Upper lobe of left lung (tissue), 6 donors: ENCODE measurements around the gene JARID2. TPM values are rescaled to one million over a fixed set of nuclear protein-coding genes. Genes with fewer than 3 reads are reported as not detected.

Experiments used
- ATAC-seq, 2 donors: fragments of 200-7000 bp; cut with Tn5 transposase; one replicate each; pipeline ENCODE4 v1.9.1; 2022; ENCODE audit warnings: mild to moderate bottlenecking in 2 of 2, moderate library complexity in 2 of 2; ENCODE audit not compliant: low FRiP score in 2 of 2
- DNase-seq, 2 donors: peaks; one replicate each; pipeline ENCODE4 v3.0.0-alpha.2; 2019 to 2020
- H3K27ac ChIP-seq, 4 donors: fragments of 200-600 bp; sonication (generic); one replicate each; pipeline ENCODE4 v1.5.1; 2016 to 2019
- H3K27me3 ChIP-seq, 4 donors: fragments of 200-600 bp; sonication (generic); one replicate each; pipeline ENCODE4 v1.5.1; 2017 to 2019
- H3K36me3 ChIP-seq, 4 donors: fragments of 200-600 bp; sonication (generic); one replicate each; pipeline ENCODE4 v1.5.1; 2016 to 2019
- H3K4me1 ChIP-seq, 4 donors: fragments of 200-600 bp; sonication (generic); one replicate each; pipeline ENCODE4 v1.5.1; 2018 to 2019
- H3K4me3 ChIP-seq, 4 donors: fragments of 200-600 bp; sonication (generic); one replicate each; pipeline ENCODE4 v1.5.1; 2017 to 2019; ENCODE audit warnings: mild to moderate bottlenecking in 2 of 4, moderate library complexity in 1 of 4
- H3K9me3 ChIP-seq, 4 donors: fragments of 200-600 bp; sonication (generic); one replicate each; pipeline ENCODE4 v1.5.1; 2018 to 2019
- EP300 ChIP-seq, 4 donors: sonication (generic); formaldehyde crosslinking; IDR thresholded peaks; one replicate each; pipeline ENCODE4 v1.5.1; 2017; ENCODE audit warnings: antibody characterized with exemption in 4 of 4, control low read depth in 2 of 4
- POLR2A ChIP-seq, 4 donors: fragments of 450-650 bp; IDR thresholded peaks; one replicate each; pipeline ENCODE4 v1.5.1; 2016 to 2017; ENCODE audit warnings: antibody characterized with exemption in 4 of 4, mild to moderate bottlenecking in 2 of 4
- POLR2AphosphoS5 ChIP-seq, 2 donors: sonication (generic); formaldehyde crosslinking; IDR thresholded peaks; one replicate each; pipeline ENCODE4 v1.5.1; 2017; ENCODE audit warnings: antibody characterized with exemption in 2 of 2
- WGBS, 2 donors: methylation state at CpG; one replicate each; pipeline ENCODE4 v1.1.5; 2017 to 2018; 5-methylcytosine and 5-hydroxymethylcytosine counted together
- total RNA-seq, 6 donors: library from RNA; depleted of rRNA in 4 of 6; stranded (reverse); fragments of >200 nt in 4 of 6; gene quantifications; one replicate each; pipeline versions ENCODE4 v1.1.0 to v1.2.1, GENCODE V29; 2016 to 2021
- TF ChIP-seq, protein P1 (sequence below), 6 experiments: fragments of 450-650 bp in 4 of 6; fragments of 200-600 bp in 2 of 6; sonication (generic) in 2 of 6; IDR thresholded peaks; one replicate each; pipeline ENCODE4 v1.5.1; 2016 to 2019; ENCODE audit warnings: antibody characterized with exemption in 6 of 6
- donor health status: DM: no; HTN: no; CAD: no; lungs with moderate emphysema.
- donor health status: DM: no; HTN: yes; CAD: no; lungs with severe emphysema.

Gene JARID2
- total RNA-seq, 6 donors from 2014 or later: 9.6 to 37.7 (median 16.4) TPM

GRCh38 chr6:15259766-15260098, 13.9 kb downstream of the JARID2 start:
- no peak overlapping the region for H3K4me3 ChIP-seq
- H3K27me3 ChIP-seq: no peaks in the 10 kb centered on the region
- H3K9me3 ChIP-seq: no peaks in the 10 kb centered on the region
- peaks cover 29 to 50% (median 40%) of the 10 kb centered on the region in 4 donors for H3K4me1 ChIP-seq
- TF ChIP-seq, protein P1, sequence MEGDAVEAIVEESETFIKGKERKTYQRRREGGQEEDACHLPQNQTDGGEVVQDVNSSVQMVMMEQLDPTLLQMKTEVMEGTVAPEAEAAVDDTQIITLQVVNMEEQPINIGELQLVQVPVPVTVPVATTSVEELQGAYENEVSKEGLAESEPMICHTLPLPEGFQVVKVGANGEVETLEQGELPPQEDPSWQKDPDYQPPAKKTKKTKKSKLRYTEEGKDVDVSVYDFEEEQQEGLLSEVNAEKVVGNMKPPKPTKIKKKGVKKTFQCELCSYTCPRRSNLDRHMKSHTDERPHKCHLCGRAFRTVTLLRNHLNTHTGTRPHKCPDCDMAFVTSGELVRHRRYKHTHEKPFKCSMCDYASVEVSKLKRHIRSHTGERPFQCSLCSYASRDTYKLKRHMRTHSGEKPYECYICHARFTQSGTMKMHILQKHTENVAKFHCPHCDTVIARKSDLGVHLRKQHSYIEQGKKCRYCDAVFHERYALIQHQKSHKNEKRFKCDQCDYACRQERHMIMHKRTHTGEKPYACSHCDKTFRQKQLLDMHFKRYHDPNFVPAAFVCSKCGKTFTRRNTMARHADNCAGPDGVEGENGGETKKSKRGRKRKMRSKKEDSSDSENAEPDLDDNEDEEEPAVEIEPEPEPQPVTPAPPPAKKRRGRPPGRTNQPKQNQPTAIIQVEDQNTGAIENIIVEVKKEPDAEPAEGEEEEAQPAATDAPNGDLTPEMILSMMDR (IDR thresholded peaks at IDR 0.05): no peak
- TF ChIP-seq POLR2AphosphoS5 (IDR thresholded peaks at IDR 0.05) (no peak), POLR2A (IDR thresholded peaks at IDR 0.05) (no peak), EP300 (IDR thresholded peaks at IDR 0.05) (no peak)
- DNase-seq (no peak), ATAC-seq (no peak)
- WGBS, 2 donors: 46 to 67% methylated on average over 1 of the region's 1 CpG
- H3K36me3 ChIP-seq: no peaks in the 10 kb centered on the region
- H3K27ac ChIP-seq: no peak overlapping the region

DNA sequence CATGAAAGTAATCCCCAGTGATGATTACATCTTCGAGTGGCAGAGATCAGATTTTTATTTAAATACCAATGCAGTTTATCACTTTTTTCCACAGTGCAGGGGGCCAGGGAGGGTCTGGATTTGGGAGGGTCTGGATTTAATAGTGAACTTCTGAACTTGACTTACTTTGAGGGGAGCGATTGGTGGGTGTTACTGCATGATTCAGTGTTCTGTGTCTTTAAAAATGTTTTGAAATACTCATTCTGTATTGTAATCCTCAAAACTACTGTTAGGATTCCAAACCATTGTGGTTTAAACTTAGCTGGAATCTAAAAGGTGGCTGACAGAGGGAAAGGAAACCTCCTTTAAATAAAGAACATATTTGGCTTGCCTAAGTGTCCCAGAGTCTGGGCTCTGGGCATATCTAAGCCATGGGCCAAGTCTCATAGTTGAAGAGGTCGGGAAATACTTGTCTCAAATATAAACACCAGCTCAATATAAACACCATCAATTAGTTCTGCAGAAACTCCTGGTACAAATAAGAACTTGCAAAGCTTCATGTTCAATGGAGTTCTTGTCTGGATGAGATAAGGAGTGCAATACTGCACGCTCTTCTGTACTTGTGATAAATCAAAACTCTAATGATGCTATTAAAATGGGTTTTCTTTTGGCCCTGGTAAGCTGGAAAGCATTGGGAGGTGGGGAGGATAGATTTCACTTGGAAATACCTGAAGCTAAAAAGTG, 14.4 kb downstream of the JARID2 start:
- peak in 1 of 2 donors; percentile 37 for ATAC-seq
- peaks cover 35 to 55% (median 45%) of the 10 kb centered on the region in 4 donors for H3K4me1 ChIP-seq
- no peak for DNase-seq
- no peak for TF ChIP-seq POLR2AphosphoS5 (IDR thresholded peaks at IDR 0.05)
- TF ChIP-seq, protein P1 (IDR thresholded peaks at IDR 0.05): no peak
- no peak for TF ChIP-seq POLR2A (IDR thresholded peaks at IDR 0.05)
- no peak for TF ChIP-seq EP300 (IDR thresholded peaks at IDR 0.05)
- H3K4me3 ChIP-seq: no peak overlapping the region
- H3K36me3 ChIP-seq: no peaks in the 10 kb centered on the region
- 44 to 51% methylated on average over 4 of the region's 4 CpGs for WGBS, 2 donors
- peak overlapping the region in 1 of 4 donors; percentile 17 for H3K27ac ChIP-seq
- no peaks in the 10 kb centered on the region for H3K27me3 ChIP-seq
- no peaks in the 10 kb centered on the region for H3K9me3 ChIP-seq

DNA sequence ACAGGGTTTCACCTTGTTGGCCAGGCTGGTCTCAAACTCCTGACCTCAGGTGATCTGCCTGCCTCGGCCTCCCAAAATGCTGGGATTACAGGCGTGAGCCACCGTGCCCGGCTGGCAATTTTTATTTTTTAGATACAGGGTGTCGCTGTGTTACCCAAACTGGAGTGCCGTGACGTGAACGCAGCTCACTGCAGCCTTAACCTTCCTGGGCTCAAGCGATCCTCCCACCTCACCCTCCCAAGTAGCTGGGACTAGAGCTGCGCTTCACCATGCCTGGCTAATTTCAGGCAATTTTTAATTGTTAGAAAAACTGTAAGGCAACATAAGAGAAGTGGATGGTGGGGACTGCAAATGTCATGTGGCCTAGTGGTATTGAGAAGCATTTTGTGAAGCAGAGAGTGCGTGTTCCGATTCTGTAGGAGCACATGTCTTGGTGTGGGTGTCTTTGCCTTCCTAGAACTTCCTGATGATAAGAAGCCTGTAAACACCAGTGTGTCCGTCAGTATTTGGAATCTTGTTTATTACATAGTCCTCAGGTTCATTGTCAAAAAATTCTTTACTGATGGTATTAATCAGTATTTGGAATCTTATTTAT, 18.0 kb downstream of the JARID2 start:
- H3K27ac ChIP-seq: no peak overlapping the region
- no peak for DNase-seq
- H3K4me3 ChIP-seq: no peak overlapping the region
- WGBS, 2 donors: 87 to 89% methylated on average over 13 of the region's 13 CpGs
- H3K36me3 ChIP-seq: no peaks in the 10 kb centered on the region
- no peaks in the 10 kb centered on the region for H3K27me3 ChIP-seq
- no peak for ATAC-seq
- TF ChIP-seq EP300 (IDR thresholded peaks at IDR 0.05): no peak
- TF ChIP-seq, protein P1 (IDR thresholded peaks at IDR 0.05): no peak
- no peak for TF ChIP-seq POLR2A (IDR thresholded peaks at IDR 0.05)
- no peak for TF ChIP-seq POLR2AphosphoS5 (IDR thresholded peaks at IDR 0.05)
- no peaks in the 10 kb centered on the region for H3K9me3 ChIP-seq
- peaks cover 57 to 73% (median 65%) of the 10 kb centered on the region in 4 donors for H3K4me1 ChIP-seq

GRCh38 chr6:15264412-15264811, 18.5 kb downstream of the JARID2 start:
- H3K4me3 ChIP-seq: no peak overlapping the region
- H3K27me3 ChIP-seq: no peaks in the 10 kb centered on the region
- H3K36me3 ChIP-seq: no peaks in the 10 kb centered on the region
- no peak overlapping the region for H3K27ac ChIP-seq
- ATAC-seq (no peak), DNase-seq (no peak)
- H3K9me3 ChIP-seq: no peaks in the 10 kb centered on the region
- TF ChIP-seq, protein P1 (IDR thresholded peaks at IDR 0.05): no peak
- TF ChIP-seq POLR2AphosphoS5 (IDR thresholded peaks at IDR 0.05): no peak
- TF ChIP-seq EP300 (IDR thresholded peaks at IDR 0.05): no peak
- TF ChIP-seq POLR2A (IDR thresholded peaks at IDR 0.05): no peak
- 58 to 75% methylated on average over 3 of the region's 3 CpGs for WGBS, 2 donors
- H3K4me1 ChIP-seq: peaks cover 62 to 79% (median 64%) of the 10 kb centered on the region in 4 donors
